GM18520 (cell line): ENCODE data around the gene EPS15.
"Not testable (repeated sequence)": the region's sequence is repeated elsewhere in the genome, so short reads cannot be mapped to it uniquely, and the experiment has no call there.

ENCODE experiments used
- ATAC-seq: cut with Tn5 transposase; IDR thresholded peaks from one replicate; pipeline ENCODE4 v1.9.1; 2021; ENCODE audit not compliant: unreplicated experiment

The EPS15 gene

DNA sequence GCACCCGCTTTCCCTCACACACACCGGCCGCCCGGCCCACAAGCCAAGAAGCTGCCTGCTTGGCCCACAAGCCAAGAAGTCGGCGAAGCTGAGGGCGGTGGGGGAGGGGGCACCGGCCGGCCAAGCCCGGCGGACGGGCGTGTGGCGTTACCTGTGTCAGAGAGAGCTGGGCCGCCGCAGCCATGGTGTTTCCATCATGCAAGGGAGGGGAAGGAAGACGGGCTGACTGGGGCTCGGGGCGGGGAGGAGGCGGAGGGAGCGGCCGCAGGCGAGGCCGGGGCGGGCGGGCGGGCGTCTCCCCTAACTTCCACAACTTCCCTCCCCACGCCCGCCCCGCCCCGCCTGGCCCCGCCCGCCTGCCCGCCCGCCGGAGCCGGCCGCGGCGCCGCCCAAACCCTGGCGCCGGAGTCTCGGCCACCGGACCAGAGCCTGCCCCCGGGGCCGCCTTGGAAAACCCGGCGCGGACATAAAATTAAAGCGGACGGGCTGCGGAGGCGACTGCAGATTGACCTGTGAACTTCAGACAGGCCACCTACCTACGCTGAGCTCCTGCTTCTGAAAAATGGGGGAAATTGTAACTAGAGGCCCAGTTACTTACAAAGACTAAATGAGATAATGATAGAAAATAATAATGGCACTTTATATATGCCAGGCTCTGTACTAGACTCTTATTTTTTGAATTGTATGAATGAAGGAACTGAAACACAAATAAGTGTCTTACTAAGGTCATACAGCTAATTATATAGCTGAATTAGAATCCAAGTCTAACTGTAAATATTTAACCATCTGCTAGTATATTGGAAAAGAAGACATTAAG is at the start of gene EPS15:
TSS of gene EPS15 (minus strand) at position 219 of the 817 bp plus-strand sequence. CDS start at position 184, 35 bp downstream.
- ATAC-seq: peak; percentile 27

DNA sequence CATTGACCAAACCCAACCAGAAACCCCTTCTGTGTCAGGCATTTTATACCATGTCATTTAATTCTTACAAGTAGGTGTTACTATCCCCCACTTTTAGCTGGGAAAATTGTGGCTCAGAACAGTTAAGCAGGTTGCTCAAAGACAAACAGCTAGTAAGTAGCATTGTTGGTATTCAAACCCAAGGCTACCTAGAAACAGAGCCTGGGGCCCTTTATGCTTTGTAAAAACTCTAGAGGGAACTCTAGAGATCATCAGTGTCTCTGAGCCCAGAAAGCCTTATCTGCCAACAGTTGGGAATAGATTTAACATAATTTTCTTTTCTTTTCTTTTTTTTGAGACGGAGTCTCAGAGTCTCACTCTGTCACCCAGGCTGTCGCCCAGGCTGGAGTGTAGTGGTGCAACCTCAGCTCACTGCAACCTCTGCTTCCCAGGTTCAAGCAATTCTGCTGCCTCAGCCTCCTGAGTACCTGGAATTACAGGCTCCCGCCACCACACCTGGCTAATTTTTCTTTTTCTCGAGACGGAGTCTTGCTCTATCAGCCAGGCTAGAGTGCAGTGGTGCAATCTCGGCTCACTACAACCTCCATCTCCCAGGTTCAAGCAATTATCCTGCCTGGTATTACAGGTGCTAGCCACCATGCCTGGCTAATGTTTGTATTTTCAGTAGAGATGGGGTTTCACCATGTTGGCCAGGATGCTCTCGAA is 49.3 kb upstream of the EPS15 start:
- ATAC-seq: no peak

DNA sequence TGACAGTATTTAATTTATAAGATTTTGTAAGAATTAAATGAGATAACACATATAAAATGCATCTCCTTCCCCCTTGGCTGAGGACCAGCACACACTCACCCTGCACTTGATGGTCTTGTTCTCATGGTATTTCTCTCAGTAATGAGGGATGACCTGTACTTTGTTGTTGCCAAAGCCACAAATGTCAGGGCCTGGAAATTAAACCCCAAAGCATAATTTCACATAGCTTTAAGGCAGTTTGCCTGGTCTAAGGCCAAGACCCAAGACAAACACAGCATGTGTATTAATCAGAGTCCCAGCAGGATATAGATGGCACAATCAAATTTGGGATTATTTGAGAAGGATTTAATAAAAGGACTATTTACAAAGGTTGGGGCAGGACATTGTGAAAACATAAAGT is 48.6 kb upstream of the EPS15 start:
- no peak for ATAC-seq

DNA sequence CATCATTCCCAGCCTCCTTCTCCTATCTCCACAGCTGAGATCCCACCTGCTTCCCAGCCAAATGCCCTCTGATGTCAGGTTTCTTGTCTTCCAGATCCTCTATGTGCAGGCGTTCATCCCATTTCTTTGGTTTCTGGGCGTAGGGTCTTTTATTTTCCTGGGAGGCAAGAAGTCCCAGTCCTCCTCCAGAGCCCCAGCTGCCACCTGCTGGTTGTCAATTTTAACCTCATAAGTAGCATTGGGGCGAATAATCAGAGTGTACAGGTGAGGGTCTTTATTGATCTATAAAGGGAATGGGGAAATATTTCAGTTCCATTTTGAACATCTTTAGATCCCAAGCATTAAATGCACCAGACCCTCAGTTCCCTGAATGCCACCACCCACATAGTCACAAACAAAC is 47.2 kb upstream of the EPS15 start:
- ATAC-seq: no peak

DNA sequence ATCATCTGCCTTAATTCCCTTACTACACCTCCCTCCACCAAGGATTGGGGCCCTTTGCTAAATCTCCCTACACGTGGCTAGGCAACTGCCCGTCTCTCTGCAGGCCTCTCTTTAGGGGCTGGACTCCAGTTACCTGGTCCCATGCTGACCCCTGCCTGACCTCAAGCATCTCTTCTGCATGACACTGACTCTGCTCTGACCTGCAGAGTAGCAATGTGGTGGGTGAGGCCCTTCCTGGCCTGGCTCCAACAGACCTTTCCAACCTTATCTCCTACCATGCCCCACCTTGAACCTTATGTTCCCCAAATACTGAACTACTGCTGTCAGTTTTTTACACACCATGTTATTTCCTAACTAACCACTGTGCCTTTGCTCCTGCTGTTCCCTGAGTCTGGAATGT is 45.9 kb upstream of the EPS15 start:
- no peak for ATAC-seq

DNA sequence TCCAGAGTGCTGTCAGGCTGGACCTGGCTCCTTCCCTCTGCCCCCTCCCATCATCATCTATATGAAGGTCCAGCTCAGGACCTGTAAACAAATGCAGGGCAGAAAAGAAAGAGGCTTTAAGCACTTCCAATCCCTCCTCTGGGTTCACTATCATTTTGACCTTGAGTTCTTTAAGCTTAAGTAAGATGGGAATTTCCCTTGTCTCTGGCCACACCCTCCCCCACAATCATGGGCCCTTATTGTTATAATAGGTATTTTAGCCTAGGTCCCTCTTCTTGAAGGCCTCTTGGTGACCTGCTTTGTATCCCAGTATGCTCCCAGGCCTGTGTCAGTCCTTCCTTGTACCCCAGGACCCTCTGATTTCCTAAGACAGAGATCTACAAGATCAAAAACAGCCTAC is 45.1 kb upstream of the EPS15 start:
- no peak for ATAC-seq

DNA sequence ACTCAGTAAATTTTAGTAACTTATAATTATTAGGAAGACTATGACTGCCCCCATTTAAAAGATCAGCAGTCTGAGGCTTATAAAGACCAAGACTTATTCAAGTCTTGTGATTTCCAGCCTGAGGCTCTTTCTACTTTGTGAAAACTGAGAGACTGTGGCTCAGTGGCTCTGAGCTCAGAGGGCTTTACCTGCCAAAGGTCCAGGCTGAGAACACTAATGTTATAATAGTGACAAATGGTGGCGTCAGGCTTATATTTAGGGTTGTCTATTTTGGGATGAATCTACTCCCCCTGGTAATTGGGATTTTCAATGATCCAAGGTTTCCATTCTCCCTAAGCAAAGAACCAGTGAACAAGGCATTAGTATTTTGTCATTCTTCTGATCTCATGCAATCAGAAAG is 42.6 kb upstream of the EPS15 start:
- ATAC-seq: no peak

DNA sequence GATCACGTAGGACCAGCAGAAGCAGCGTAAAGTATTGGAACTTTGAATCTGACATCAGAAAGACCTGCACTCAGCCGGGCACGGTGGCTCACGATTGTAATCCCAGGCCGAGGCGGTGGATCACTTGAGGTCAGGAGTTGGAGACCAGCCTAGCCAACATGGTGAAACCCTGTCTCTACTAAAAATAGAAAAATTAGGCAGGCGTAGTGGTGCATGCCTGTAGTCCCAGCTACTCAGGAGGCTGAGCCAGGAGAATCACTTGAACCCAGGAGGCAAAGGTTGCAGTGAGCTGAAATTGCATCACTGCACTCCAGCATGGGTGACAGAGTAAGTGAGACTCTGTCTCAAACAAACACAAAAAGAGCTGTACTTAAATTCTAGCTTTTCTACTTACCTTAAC is 41.8 kb upstream of the EPS15 start:
- not testable (repeated sequence) for ATAC-seq

DNA sequence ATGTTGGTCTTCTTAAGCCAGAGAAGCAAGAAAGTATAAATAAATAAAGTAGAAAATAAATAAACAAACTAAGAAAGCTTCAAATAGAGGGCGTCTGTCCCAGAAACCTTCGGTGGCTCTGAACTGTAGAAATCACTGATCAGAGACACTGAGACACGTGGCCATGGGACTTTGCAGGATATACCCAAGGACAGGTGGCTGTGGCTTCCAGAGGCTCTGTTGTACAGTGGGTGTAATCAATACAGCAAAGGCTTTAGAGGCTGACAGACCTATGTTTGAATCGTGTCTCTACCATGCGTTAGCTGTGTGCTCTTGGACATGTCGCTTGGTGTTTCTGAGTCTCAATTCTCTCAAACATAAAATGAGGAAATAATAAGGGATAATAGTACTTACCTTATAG is 41.0 kb upstream of the EPS15 start:
- no peak for ATAC-seq

DNA sequence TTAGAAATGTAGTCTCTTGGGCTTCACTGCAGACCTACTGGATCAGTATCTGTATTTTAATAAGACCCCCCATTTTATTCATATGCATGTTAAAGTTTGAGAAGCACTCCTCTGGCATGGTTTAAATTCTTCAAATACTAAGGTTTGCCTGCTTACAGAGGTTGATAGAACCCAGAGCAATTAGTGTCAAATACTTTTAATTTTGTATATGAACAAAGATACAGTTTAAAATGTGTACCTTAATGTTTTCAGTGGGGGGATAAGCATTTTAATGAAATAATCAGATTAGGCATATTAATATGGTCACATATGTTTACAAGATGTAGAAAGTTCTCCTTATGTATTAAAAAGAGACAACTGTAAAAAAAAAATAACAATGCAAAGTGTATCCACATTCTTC is 40.4 kb upstream of the EPS15 start:
- ATAC-seq: no peak

DNA sequence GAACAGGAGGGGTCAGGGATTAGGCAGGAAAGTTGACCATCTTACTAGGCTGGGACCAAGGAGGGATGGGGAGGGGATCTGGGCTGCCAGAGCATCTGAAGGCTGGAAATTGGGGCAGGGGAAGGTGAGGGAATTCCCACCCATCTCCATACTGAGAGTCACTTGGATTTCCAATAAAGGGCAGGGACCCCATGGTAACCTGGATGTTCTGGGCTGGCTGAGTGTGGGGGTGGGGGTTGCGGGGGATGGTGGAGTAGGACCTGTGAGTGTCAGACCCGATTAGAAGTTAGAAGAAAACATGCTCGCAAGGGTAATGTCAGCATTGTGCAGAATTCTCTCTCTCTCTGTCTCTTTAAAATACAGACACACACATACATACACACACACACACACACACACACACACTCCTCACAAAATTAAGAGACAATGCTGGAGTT is 40.0 kb upstream of the EPS15 start:
- no peak for ATAC-seq

DNA sequence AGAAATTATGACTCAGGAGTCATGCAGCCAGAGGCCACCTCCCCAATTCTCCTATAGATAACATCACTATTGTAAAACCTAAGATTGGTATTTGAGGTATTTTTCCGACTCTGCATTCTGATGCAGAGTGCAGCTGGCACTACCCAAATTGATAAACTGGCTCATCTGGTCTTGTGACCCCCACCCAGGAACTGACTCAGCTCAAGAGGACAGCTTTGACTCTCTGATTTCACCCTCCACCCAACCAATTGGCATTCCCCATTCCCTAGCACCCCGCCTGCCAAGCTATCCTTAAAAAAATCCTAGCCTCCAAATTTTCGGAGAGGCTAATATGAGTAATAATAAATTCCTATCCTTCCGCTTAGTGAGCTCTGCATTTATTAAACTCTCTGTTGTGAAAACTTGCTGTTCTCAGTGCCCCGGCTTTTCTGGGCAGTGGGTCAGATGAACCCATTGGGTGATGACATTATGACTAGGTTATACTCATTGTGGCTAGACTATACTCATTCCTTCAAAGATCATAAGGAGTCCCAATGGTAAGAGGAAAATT is 39.4 kb upstream of the EPS15 start:
- ATAC-seq: no peak

DNA sequence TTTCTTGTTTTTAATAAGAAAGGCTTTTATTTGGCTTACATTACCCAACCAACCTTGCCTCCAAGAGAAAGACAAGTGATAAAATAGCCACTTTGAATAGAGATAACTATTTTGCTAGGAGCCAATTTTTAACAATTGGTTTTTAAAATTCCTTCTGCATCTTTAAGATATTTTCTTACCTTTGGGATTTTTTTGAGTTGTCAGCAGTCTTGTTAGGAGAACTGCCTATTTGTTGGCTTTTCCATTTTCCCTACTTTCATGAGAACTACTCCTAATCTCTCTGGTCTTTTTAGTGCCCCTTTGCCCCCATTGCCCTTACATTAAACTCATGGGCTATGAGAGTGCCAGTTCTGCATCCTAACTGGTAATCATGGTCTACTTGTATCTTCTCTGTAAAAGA is 38.1 kb upstream of the EPS15 start:
- no peak for ATAC-seq

DNA sequence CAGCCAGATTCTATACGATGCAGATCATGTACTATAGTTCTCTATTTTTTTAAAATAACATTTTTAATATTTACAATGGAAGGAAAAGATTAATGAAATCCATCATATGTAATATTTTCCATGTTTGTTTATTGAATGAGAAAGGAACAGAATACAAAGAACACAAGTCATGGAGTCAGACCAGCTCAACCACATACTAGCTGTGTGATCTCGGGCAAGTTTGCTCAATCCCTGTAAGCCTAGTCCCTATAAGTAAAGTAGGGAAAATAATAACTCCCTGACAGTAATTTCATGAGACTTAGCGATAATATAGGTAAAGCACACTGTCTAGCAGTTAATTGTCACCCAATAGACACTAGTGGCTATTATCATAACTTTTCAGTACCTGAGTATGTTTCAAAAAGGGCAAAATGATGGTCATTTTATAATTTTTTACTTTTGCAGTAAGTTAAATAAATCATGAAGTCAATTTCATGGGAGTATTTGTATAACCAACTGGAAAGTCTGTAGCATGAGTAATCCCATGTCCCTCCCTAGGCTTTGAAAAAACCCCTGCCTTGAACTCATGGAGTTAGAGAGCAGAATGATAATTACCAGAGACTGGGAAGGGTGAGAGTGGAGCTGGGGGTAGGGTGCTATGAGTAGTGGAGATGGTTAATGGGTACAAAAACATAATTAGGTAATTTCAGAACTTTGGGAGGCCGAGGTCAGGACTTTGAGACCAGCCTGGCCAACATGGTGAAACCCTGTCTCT is 37.0 kb upstream of the EPS15 start:
- no peak for ATAC-seq

DNA sequence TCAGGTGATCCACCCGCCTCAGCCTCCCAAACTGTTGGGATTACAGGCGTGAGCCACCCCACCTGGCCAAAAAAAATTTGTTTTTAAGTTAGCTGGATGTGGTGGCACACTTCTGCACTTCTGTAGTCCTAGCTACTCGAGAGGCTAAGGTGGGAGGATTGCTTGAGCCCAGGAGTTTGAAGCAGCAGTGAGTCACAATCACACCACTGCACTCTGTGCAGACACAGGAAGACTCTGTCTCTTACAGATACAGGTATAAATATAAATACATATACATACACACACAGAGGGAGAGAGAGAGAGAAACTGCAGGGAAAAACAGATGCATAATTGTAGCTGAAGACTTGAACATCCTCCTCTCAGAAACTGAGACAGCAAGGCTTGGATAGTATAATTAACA is 34.8 kb upstream of the EPS15 start:
- no peak for ATAC-seq

DNA sequence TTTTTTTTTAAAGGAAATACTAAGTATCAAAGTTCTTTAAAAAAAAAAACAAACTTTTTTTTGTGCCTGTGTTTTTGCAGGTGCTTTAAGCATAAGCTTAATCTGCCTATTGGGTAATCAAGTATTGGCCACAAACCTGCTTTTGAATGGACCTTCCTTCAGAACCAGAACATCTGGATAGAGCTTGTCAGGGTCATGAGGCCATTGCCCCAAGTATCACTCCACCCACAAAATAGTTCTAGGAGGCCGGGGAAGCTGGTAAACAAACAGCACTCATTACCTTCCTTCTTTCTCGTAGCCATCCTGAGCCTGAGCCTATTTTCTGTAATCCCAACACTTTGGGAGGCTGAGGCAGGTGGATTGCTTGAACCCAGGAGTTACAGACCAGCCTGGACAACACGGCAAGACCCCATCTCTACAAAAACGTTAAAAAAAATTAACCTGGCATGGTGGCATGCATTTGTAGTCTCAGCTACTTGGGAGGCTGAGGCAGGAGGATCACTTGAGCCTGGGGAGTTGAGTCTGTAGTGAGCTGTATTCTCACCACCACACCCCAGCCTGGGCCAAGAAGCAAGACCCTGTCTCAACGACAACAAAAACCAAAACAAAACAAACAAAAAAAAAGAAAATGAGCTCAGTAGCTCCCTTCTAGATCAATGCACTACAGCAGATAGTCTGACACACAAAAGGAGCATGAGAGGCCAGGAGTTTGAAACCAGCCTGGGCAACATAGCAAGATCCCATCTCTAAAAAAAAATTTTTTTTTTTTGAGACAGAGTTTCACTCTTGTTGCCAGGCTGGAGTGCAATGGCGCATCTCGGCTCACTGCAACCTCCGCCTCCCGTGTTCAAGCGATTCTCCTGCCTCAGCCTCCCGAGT is 34.1 kb upstream of the EPS15 start:
- ATAC-seq: no peak

DNA sequence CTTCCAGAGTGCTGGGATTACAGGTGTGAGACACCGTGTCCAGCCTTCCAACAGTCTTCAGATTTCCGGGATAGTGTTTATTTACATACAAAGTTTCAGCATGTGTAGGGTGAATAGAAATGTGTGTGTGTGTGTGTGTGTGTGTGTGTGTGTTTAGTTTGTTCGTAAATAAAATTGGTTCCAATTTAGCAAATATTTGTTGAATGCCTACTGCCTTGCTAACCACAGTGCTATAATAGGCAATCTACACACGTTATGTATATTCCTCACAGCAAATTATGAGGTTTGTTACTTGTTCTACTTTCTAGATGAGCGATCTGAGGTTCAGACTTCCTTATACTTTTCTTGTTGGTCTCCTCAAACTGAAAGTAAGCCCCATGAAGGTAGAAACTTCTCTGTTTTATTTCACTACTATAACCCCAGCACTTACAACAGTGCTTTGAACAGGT is 32.8 kb upstream of the EPS15 start:
- no peak for ATAC-seq

DNA sequence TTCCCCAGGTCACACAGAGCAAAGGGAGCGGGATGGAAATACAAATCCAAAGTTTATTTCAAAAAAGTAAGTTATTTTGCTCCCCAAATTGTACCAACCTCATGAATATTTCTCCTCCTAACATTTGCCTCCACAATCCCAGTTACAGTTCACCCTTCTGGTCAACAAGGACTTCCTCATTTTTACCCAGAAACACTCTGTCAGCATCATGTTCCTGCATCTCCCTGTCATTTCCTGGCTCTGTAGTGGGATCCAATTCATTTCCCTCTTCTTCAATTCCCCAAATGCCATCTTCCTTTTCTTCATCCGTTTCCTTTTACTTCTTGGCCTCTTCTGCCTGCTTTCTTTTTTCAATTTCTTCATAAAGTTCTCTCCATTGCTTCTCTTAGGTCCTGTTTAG is 32.0 kb upstream of the EPS15 start:
- no peak for ATAC-seq

DNA sequence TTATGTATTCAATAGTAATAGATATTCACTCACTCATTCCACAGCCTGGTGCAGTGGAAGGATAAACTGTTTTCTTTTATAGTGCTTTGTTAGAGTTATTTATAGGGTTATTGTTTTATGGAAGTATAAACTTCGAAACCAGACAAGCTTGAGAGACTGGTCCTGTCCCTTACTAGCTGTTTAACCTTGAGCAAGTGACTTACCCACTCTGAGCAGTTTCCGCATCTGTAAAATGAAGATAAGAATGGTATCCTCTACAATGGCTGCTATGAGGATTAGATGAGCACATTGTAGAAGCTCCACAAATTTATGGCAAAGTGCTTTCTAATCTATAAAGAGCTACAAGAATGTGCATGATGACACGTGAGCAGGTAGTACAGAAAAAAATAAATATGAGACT is 30.8 kb upstream of the EPS15 start:
- ATAC-seq: no peak

DNA sequence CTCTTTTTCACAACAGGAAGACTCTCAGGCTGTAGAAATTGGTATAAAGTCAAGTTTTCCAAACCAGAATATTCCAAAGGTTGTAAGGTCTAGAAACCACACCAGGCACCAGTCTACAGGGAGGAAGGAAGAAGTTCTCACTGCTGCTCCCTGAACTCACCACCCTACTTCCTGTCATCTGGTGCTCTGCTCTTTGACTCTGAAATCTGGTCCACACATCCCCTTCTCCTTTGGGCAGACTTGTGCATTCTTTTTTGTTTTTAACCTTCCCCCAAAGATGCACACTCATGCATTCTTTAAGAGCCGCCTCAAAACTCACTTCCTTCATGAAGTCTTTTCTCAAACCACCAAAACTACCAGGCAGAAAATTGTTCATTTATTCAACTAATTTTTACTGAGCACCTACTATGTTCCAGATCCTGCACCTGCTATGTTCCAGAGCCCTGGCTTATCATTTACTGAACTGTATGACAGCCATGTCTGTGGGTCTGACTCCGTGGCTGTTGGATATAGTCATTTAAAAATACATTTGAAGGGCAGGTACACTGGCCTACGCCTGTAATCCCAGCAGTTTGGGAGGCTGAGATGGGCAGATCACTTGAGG is 30.1 kb upstream of the EPS15 start:
- ATAC-seq: no peak
